CD14-positive monocyte (primary cell): ENCODE data around the gene HEYL. TPM values are rescaled to one million over a fixed set of nuclear protein-coding genes. Genes with fewer than 3 reads are reported as not detected.

Experiments
- DNase-seq, 3 donors: peaks; one replicate each; pipeline ENCODE4 v3.0.0-alpha.2; 2011 to 2022
- H2AFZ ChIP-seq: 2 replicates; pipeline ENCODE4 v1.6.0; 2012; ENCODE audit warnings: mild to moderate bottlenecking, low read depth, low read length, inconsistent platforms; ENCODE audit not compliant: insufficient read depth, poor library complexity, severe bottlenecking
- H3K27ac ChIP-seq, 2 donors: 1 replicate in 1 of 2; 2 replicates in 1 of 2; pipeline ENCODE4 v1.5.1; 2012 to 2013; ENCODE audit warnings: low read length in 2 of 2, control low read depth in 1 of 2, inconsistent platforms in 1 of 2, low read depth in 1 of 2, mild to moderate bottlenecking in 1 of 2
- H3K27me3 ChIP-seq, 2 donors: one replicate each; pipeline versions ENCODE4 v1.6.0 to v1.6.1; 2011 to 2013; ENCODE audit warnings: low read length in 2 of 2; ENCODE audit not compliant: control insufficient read depth in 2 of 2, insufficient read depth in 2 of 2
- H3K36me3 ChIP-seq, 2 donors: replicated peaks in 1 of 2; 1 replicate in 1 of 2; 2 replicates in 1 of 2; pipeline versions ENCODE4 v1.5.1 to v1.6.1; 2012 to 2013; ENCODE audit warnings: low read length in 2 of 2, control low read depth in 1 of 2, inconsistent platforms in 1 of 2, mild to moderate bottlenecking in 1 of 2; ENCODE audit not compliant: insufficient read depth in 2 of 2, control insufficient read depth in 1 of 2
- H3K4me1 ChIP-seq, 2 donors: 1 replicate in 1 of 2; 2 replicates in 1 of 2; pipeline versions ENCODE4 v1.5.1 to v1.6.1; 2012 to 2013; ENCODE audit warnings: low read length in 2 of 2, control low read depth in 1 of 2, inconsistent platforms in 1 of 2, mild to moderate bottlenecking in 1 of 2, moderate library complexity in 1 of 2; ENCODE audit not compliant: insufficient read depth in 2 of 2, control insufficient read depth in 1 of 2
- H3K4me2 ChIP-seq: replicated peaks from 2 replicates; pipeline ENCODE3; 2012; ENCODE audit warnings: low read length, moderate library complexity, mild to moderate bottlenecking; ENCODE audit not compliant: poor library complexity, severe bottlenecking; ENCODE audit errors: extremely low read depth
- H3K4me3 ChIP-seq, 3 experiments: fragments of 200-600 bp in 1 of 3; sonication (generic) in 1 of 3; replicated peaks in 1 of 3; 1 replicate in 2 of 3; 2 replicates in 1 of 3; pipeline ENCODE4 v1.5.1; 2011 to 2013; ENCODE audit warnings: low read length in 3 of 3, mild to moderate bottlenecking in 3 of 3, control low read depth in 2 of 3, low read depth in 2 of 3, inconsistent platforms in 1 of 3, moderate library complexity in 1 of 3
- H3K79me2 ChIP-seq: 2 replicates; pipeline ENCODE4 v1.6.0; 2012; ENCODE audit warnings: mild to moderate bottlenecking, control low read depth, inconsistent platforms, low read length, moderate library complexity; ENCODE audit not compliant: insufficient read depth
- H3K9ac ChIP-seq: 2 replicates; pipeline ENCODE4 v1.6.0; 2017; ENCODE audit warnings: low read length, mild to moderate bottlenecking; ENCODE audit not compliant: insufficient read depth, poor library complexity, severe bottlenecking
- H3K9me3 ChIP-seq, 2 donors: replicated peaks in 1 of 2; 1 replicate in 1 of 2; 2 replicates in 1 of 2; pipeline versions ENCODE4 v1.5.1 to v1.6.1; 2012 to 2013; ENCODE audit warnings: low read length in 2 of 2, control low read depth in 1 of 2; ENCODE audit not compliant: control insufficient read depth in 1 of 2, insufficient read depth in 1 of 2
- H4K20me1 ChIP-seq: 2 replicates; pipeline ENCODE4 v1.6.0; 2012; ENCODE audit warnings: mild to moderate bottlenecking, low read length, control low read depth, moderate library complexity; ENCODE audit not compliant: insufficient read depth
- H3K27ac Mint-ChIP-seq, 7 donors: one replicate each; pipeline ENCODE4 v1.8.0; 2020; ENCODE audit warnings: mild to moderate bottlenecking in 7 of 7, mixed read lengths in 7 of 7, moderate library complexity in 6 of 7, inconsistent platforms in 2 of 7
- H3K27me3 Mint-ChIP-seq, 3 donors: one replicate each; pipeline ENCODE4 v1.8.0; 2021 to 2022; ENCODE audit warnings: low read depth in 3 of 3, mild to moderate bottlenecking in 3 of 3, mixed read lengths in 3 of 3, moderate library complexity in 3 of 3, inconsistent platforms in 1 of 3
- H3K36me3 Mint-ChIP-seq, 2 donors: one replicate each; pipeline ENCODE4 v1.8.0; 2020; ENCODE audit warnings: mixed read lengths in 2 of 2, inconsistent platforms in 1 of 2, mild to moderate bottlenecking in 1 of 2
- H3K4me1 Mint-ChIP-seq: one replicate; pipeline ENCODE4 v1.8.0; 2020; ENCODE audit warnings: mild to moderate bottlenecking, mixed read lengths
- H3K4me3 Mint-ChIP-seq, 2 donors: one replicate each; pipeline ENCODE4 v1.8.0; 2020; ENCODE audit warnings: mild to moderate bottlenecking in 2 of 2, mixed read lengths in 2 of 2, moderate library complexity in 1 of 2
- H3K9me3 Mint-ChIP-seq, 7 donors: one replicate each; pipeline ENCODE4 v1.8.0; 2020 to 2022; ENCODE audit warnings: mixed read lengths in 7 of 7, mild to moderate bottlenecking in 6 of 7, moderate library complexity in 6 of 7, inconsistent platforms in 2 of 7
- WGBS: methylation state at CpG from one replicate; pipeline ENCODE4 v1.1.5; 2013; ENCODE audit warnings: missing lambda C conversion rate; ENCODE audit not compliant: insufficient coverage; 5-methylcytosine and 5-hydroxymethylcytosine counted together
- intact Hi-C, 2 donors: fragments of 100-400 bp; cut with micrococcal nuclease; formaldehyde crosslinking; loops; one replicate each; pipeline versions ENCODE4 v1.15.0 to v1.15.1; 2023
- polyA plus RNA-seq, 3 donors: library from polyadenylated mRNA; depleted of rRNA in 1 of 3; unstranded in 2 of 3; stranded (reverse) in 1 of 3; fragments of 300-500 nt in 2 of 3; fragments of >200 nt in 1 of 3; fragmentation: Illumina TruSeq in 2 of 3; gene quantifications; 1 replicate in 2 of 3; 2 replicates in 1 of 3; pipeline ENCODE4 v1.2.3, GENCODE V29; 2012 to 2021
- TF ChIP-seq, protein P1 (sequence below): fragments of 200-600 bp; IDR thresholded peaks from one replicate; pipeline ENCODE4 v1.8.0; 2022; ENCODE audit warnings: antibody characterized with exemption, mild to moderate bottlenecking

Gene HEYL
- polyA plus RNA-seq, 3 donors: 0.04 to 0.15 (median 0.15) TPM

DNA sequence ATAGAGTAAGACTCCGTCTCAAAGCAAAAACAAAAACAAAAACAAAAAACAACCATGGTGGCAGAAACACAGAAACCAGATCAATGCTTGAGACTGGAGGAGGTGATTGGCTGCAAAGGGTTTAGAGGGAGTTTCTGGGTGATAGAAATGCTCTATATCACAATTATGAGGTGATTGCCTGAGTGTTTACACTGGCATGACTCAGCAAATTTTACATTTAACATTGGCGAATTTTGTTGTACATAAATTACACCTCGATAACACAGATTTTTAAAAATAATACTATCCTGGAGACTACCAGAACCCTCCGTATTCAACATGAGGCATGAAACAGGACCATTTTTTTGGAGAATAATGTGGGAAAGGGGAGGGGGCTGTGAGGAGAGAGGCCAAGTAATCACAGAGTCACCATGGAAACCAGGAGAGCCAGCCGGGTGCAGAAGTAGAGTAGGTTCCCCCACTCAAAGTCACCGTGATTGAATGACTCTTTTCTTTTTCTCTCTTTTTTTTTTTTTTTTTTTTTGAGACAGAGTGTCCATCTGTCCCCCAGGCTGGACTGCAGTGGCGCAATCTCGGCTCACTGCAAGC lies 24.3 kb downstream of the HEYL start:
- 40% methylated on average over 1 of the region's 8 CpGs for WGBS
- Mint-ChIP-seq H3K27ac (peak overlapping the region in 1 of 7 donors; percentile 28), H3K4me1 (no peaks in the 10 kb centered on the region), H3K27me3 (peaks cover 4 to 11% (median 9%) of the 10 kb centered on the region in 3 donors), H3K9me3 (peaks cover 0 to 3% (median 0%) of the 10 kb centered on the region in 7 donors), H3K36me3 (no peaks in the 10 kb centered on the region), H3K4me3 (no peak overlapping the region)
- Histone ChIP-seq H3K79me2 (no peaks in the 10 kb centered on the region), H3K36me3 (no peaks in the 10 kb centered on the region), H3K27me3 (no peaks in the 10 kb centered on the region), H3K9ac (no peak overlapping the region), H3K4me1 (no peaks in the 10 kb centered on the region), H3K4me3 (no peak overlapping the region), H2AFZ (no peak overlapping the region), H4K20me1 (no peaks in the 10 kb centered on the region), H3K27ac (no peak overlapping the region), H3K4me2 (no peak overlapping the region), H3K9me3 (no peaks in the 10 kb centered on the region)
- intact Hi-C loops: no loop called here
- TF ChIP-seq, protein P1, sequence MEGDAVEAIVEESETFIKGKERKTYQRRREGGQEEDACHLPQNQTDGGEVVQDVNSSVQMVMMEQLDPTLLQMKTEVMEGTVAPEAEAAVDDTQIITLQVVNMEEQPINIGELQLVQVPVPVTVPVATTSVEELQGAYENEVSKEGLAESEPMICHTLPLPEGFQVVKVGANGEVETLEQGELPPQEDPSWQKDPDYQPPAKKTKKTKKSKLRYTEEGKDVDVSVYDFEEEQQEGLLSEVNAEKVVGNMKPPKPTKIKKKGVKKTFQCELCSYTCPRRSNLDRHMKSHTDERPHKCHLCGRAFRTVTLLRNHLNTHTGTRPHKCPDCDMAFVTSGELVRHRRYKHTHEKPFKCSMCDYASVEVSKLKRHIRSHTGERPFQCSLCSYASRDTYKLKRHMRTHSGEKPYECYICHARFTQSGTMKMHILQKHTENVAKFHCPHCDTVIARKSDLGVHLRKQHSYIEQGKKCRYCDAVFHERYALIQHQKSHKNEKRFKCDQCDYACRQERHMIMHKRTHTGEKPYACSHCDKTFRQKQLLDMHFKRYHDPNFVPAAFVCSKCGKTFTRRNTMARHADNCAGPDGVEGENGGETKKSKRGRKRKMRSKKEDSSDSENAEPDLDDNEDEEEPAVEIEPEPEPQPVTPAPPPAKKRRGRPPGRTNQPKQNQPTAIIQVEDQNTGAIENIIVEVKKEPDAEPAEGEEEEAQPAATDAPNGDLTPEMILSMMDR: no peak
- no peak for DNase-seq

DNA sequence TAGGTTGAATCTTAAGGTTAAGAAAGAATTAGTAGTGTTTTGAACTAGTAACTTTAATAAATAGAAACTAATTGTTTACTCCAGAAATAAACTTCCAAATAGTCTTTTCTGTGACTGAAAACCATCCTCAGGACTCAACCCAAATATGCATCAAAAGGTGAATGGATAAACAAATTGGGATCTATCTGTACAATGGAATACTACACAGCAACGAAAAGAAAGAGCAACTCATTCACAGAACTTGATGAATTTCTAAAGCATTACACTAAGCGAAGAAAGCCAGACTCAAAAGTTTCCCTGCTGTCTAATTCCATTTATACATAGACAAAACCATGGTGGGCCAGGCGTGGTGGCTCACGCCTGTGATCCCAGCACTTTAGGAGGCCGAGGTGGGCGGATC lies 25.0 kb downstream of the HEYL start:
- intact Hi-C loops: loop anchor here in 1 of 2 donors (5.0 kb wide), 1 partner anchor 38 kb away; no protein-coding TSS in a partner anchor
- H3K27me3 ChIP-seq: no peaks in the 10 kb centered on the region
- peaks cover 4% of the 10 kb centered on the region for H3K4me1 Mint-ChIP-seq
- H3K4me3 Mint-ChIP-seq: no peak overlapping the region
- H3K36me3 Mint-ChIP-seq: no peaks in the 10 kb centered on the region
- no peak overlapping the region for H3K27ac ChIP-seq
- H2AFZ ChIP-seq: no peak overlapping the region
- no peaks in the 10 kb centered on the region for H3K36me3 ChIP-seq
- H3K27me3 Mint-ChIP-seq: peaks cover 4 to 14% (median 10%) of the 10 kb centered on the region in 3 donors
- peaks cover 0 to 3% (median 0%) of the 10 kb centered on the region in 7 donors for H3K9me3 Mint-ChIP-seq
- H3K79me2 ChIP-seq: no peaks in the 10 kb centered on the region
- no peaks in the 10 kb centered on the region for H3K9me3 ChIP-seq
- no peak for DNase-seq
- no peak overlapping the region for H3K4me2 ChIP-seq
- TF ChIP-seq, protein P1: no peak
- WGBS: no CpG with 5 or more reads among the region's 6 CpGs
- H3K4me3 ChIP-seq: no peak overlapping the region
- no peaks in the 10 kb centered on the region for H4K20me1 ChIP-seq
- H3K4me1 ChIP-seq: peaks cover 0 to 2% of the 10 kb centered on the region in 2 donors
- H3K27ac Mint-ChIP-seq: no peak overlapping the region
- no peak overlapping the region for H3K9ac ChIP-seq
